SK-N-SH (cell line): Measurements from ENCODE around the gene IGSF5. TPM values are rescaled to one million over a fixed set of nuclear protein-coding genes. Genes with fewer than 3 reads are reported as not detected.

Source experiments
- CTCF ChIA-PET: fragments of 300-600, 350-600 bp; formaldehyde crosslinking; extraction: SDS; loops from one replicate; lab custom pipeline; 2021; lab: Yijun Ruan, JAX
- POLR2A ChIA-PET: fragments of 350-600 bp; sonication (Branson Sonifier 250); formaldehyde crosslinking; extraction: SDS; loops from one replicate; lab custom pipeline; 2020; ENCODE audit warnings: antibody characterized with exemption, inconsistent platforms; lab: Yijun Ruan, JAX
- DNase-seq: peaks from one replicate; pipeline ENCODE4 v3.0.0; 2012
- H2AFZ ChIP-seq: fragments of 200-600 bp; sonication (generic); 2 replicates; pipeline ENCODE4 v1.8.1; 2016; ENCODE audit warnings: antibody characterized with exemption, mild to moderate bottlenecking, low read depth
- H3F3A ChIP-seq: fragments of 200-600 bp; sonication (generic); replicated peaks from 2 replicates; pipeline ENCODE3; 2016; ENCODE audit warnings: antibody characterized with exemption, mild to moderate bottlenecking; ENCODE audit not compliant: insufficient read depth
- H3K27ac ChIP-seq, 2 experiments: fragments of 200-500 bp in 1 of 2; fragments of 200-600 bp in 1 of 2; sonication (Bioruptor generic) in 1 of 2; sonication (generic), shearing (Covaris generic) in 1 of 2; 2 replicates each; pipeline versions ENCODE4 v1.5.1 to v1.6.1; 2014 to 2016; ENCODE audit warnings: low read depth in 2 of 2, inconsistent platforms in 1 of 2, low read length in 1 of 2, mild to moderate bottlenecking in 1 of 2, mixed read lengths in 1 of 2
- H3K27me3 ChIP-seq: fragments of 200-600 bp; sonication (generic), shearing (Covaris generic); 2 replicates; pipeline ENCODE4 v1.6.1; 2016; ENCODE audit warnings: mixed run types; ENCODE audit not compliant: insufficient read depth
- H3K36me3 ChIP-seq, 2 experiments: fragments of 200-500 bp in 1 of 2; fragments of 200-600 bp in 1 of 2; sonication (Bioruptor generic) in 1 of 2; sonication (generic) in 1 of 2; replicated peaks in 1 of 2; 2 replicates each; pipeline versions ENCODE3 to v1.5.1; 2014 to 2016; ENCODE audit warnings: low read length in 1 of 2, mild to moderate bottlenecking in 1 of 2; ENCODE audit not compliant: insufficient read depth in 2 of 2, control insufficient read depth in 1 of 2
- H3K4me1 ChIP-seq, 2 experiments: fragments of 200-500 bp in 1 of 2; fragments of 200-600 bp in 1 of 2; sonication (Bioruptor generic) in 1 of 2; sonication (generic), shearing (Covaris generic) in 1 of 2; 2 replicates each; pipeline versions ENCODE4 v1.5.1 to v1.6.1; 2014 to 2016; ENCODE audit warnings: low read depth in 1 of 2, low read length in 1 of 2, mixed run types in 1 of 2; ENCODE audit not compliant: insufficient read depth in 2 of 2, control insufficient read depth in 1 of 2
- H3K4me2 ChIP-seq: fragments of 200-600 bp; sonication (generic), shearing (Covaris generic); 2 replicates; pipeline ENCODE4 v1.6.1; 2017; ENCODE audit warnings: mixed run types
- H3K4me3 ChIP-seq, 2 experiments: fragments of 200-500 bp in 1 of 2; fragments of 200-600 bp in 1 of 2; sonication (Bioruptor generic) in 1 of 2; sonication (generic), shearing (Covaris generic) in 1 of 2; 2 replicates each; pipeline versions ENCODE4 v1.5.1 to v1.8.1; 2014 to 2016; ENCODE audit warnings: low read depth in 2 of 2, inconsistent platforms in 1 of 2, low read length in 1 of 2, mild to moderate bottlenecking in 1 of 2, mixed read lengths in 1 of 2, moderate library complexity in 1 of 2
- H3K79me2 ChIP-seq: fragments of 200-600 bp; sonication (generic); 2 replicates; pipeline ENCODE4 v1.8.1; 2017; ENCODE audit warnings: mild to moderate bottlenecking; ENCODE audit not compliant: insufficient read depth
- H3K9ac ChIP-seq: fragments of 200-600 bp; sonication (generic); 2 replicates; pipeline ENCODE4 v1.6.1; 2017; ENCODE audit warnings: mixed run types
- H3K9me2 ChIP-seq: fragments of 200-600 bp; sonication (generic); 2 replicates; pipeline ENCODE4 v1.6.1; 2017; ENCODE audit warnings: mixed run types
- H3K9me3 ChIP-seq: fragments of 200-600 bp; sonication (generic); 2 replicates; pipeline ENCODE4 v1.6.1; 2017; ENCODE audit warnings: mixed run types, mild to moderate bottlenecking, moderate library complexity
- H4K20me1 ChIP-seq: fragments of 200-600 bp; sonication (generic); 2 replicates; pipeline ENCODE4 v1.6.1; 2017; ENCODE audit warnings: mild to moderate bottlenecking, mixed run types; ENCODE audit not compliant: insufficient read depth
- CHD2 ChIP-seq: fragments of 150-350 bp; IDR thresholded peaks from 2 replicates; pipeline ENCODE4 v1.6.1; 2018; ENCODE audit warnings: low read length; ENCODE audit not compliant: partially characterized antibody
- FOXJ3 ChIP-seq: sonication (generic); formaldehyde crosslinking; IDR thresholded peaks from 2 replicates; pipeline ENCODE4 v1.5.1; 2020; ENCODE audit warnings: mild to moderate bottlenecking, missing genetic modification reagents
- FOXM1 ChIP-seq: IDR thresholded peaks from 2 replicates; pipeline ENCODE4 v1.4.0; 2012; ENCODE audit warnings: low read depth, mild to moderate bottlenecking
- NFIC ChIP-seq: IDR thresholded peaks from 2 replicates; pipeline ENCODE4 v1.4.0; 2012; ENCODE audit warnings: borderline replicate concordance
- POLR2AphosphoS5 ChIP-seq: IDR thresholded peaks from 2 replicates; pipeline ENCODE4 v1.6.1; 2012; ENCODE audit warnings: low read depth, low read length
- RAD21 ChIP-seq: IDR thresholded peaks from 2 replicates; pipeline ENCODE4 v1.6.1; 2012; ENCODE audit warnings: mild to moderate bottlenecking, low read length
- RFX5 ChIP-seq: IDR thresholded peaks from 2 replicates; pipeline ENCODE4 v1.6.1; 2012; ENCODE audit warnings: mild to moderate bottlenecking, improper control_type of control experiment, low read length
- SMC3 ChIP-seq: IDR thresholded peaks from 2 replicates; pipeline ENCODE4 v1.6.1; 2012; ENCODE audit warnings: low read depth, low read length, improper control_type of control experiment
- TAF1 ChIP-seq: IDR thresholded peaks from 2 replicates; pipeline ENCODE4 v1.6.1; 2012; ENCODE audit warnings: low read depth, mild to moderate bottlenecking, low read length, moderate library complexity, borderline replicate concordance
- TEAD4 ChIP-seq: IDR thresholded peaks from 2 replicates; pipeline ENCODE4 v1.4.0; 2012; ENCODE audit warnings: mild to moderate bottlenecking, borderline replicate concordance; ENCODE audit not compliant: insufficient read depth
- YY1 ChIP-seq: IDR thresholded peaks from 2 replicates; pipeline ENCODE4 v1.4.0; 2012; ENCODE audit warnings: low read depth, mild to moderate bottlenecking
- WGBS: methylation state at CpG from one replicate; pipeline ENCODE4 v1.1.6; 2017; ENCODE audit warnings: low lambda C conversion rate; 5-methylcytosine and 5-hydroxymethylcytosine counted together
- polyA plus RNA-seq, 3 experiments: library from polyadenylated mRNA; depleted of rRNA; stranded (reverse); fragments of >200 nt; gene quantifications; 2 replicates each; pipeline ENCODE4 v1.2.3, GENCODE V29; 2012
- TF ChIP-seq, protein P1 (sequence below): IDR thresholded peaks from 2 replicates; pipeline ENCODE4 v1.4.0; 2012; ENCODE audit warnings: low read depth, borderline replicate concordance
- TF ChIP-seq, protein P2 (sequence below): fragments of 150-350 bp; IDR thresholded peaks from 2 replicates; pipeline ENCODE4 v1.6.1; 2016; ENCODE audit warnings: mild to moderate bottlenecking, low read depth, low read length

Gene IGSF5
- polyA plus RNA-seq, 1 of the 3 experiments (the other 2 are of a cell fraction): 0.08 TPM

- ChIA-PET POLR2A (interaction anchor here (0.5 kb wide), 1 partner anchor 110 kb away, joined by 3 read pairs; no protein-coding TSS in a partner anchor), CTCF (interaction anchor here (0.9 to 17.0 kb wide), 2 partner anchors 188 to 196 kb away, joined by 3 to 244 read pairs; no protein-coding TSS in a partner anchor)
These were observed 32.7 kb upstream of the IGSF5 start for GRCh38 chr21:39712273-39712672.

DNA sequence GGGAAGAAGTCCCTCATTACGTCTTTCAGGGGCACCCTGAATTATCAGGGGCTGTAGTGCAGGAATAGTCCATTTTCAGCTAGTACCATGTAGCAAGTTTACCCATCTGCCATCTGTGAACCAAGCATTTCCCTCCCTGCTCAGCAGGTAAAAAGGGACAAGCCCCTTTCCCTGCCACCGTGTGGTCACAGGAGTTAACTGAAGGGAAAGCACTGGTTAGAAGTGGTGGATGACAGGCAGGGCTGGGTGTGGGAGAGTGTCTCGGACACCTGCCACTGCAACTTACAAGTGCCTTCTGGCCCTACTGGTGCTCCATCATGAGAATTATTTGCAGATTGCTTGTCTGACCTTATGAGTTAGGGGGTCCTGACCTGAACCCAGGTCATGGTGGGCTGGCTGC, 32.0 kb upstream of the IGSF5 start:
- Histone ChIP-seq H2AFZ (no peak overlapping the region), H3K36me3 (no peaks in the 10 kb centered on the region), H3K9me2 (no peaks in the 10 kb centered on the region), H3K79me2 (no peaks in the 10 kb centered on the region), H3K27ac (no peak overlapping the region), H3K4me2 (no peak overlapping the region), H3K9ac (no peak overlapping the region), H3F3A (no peaks in the 10 kb centered on the region), H3K9me3 (no peaks in the 10 kb centered on the region), H3K4me1 (no peaks in the 10 kb centered on the region), H3K4me3 (no peak overlapping the region), H3K27me3 (no peaks in the 10 kb centered on the region), H4K20me1 (no peaks in the 10 kb centered on the region)
- no peak for DNase-seq
- ChIA-PET CTCF (interaction anchor here (0.9 to 17.0 kb wide), 2 partner anchors 111 to 197 kb away, joined by 3 to 244 read pairs; no protein-coding TSS in a partner anchor), POLR2A (interaction anchor here (0.5 kb wide), 1 partner anchor 111 kb away, joined by 3 read pairs; no protein-coding TSS in a partner anchor)
- WGBS: 35% methylated on average over 3 of the region's 3 CpGs
- no peak for TF ChIP-seq CHD2
- TF ChIP-seq NFIC: no peak
- TF ChIP-seq FOXM1: no peak
- TF ChIP-seq RAD21: no peak
- TF ChIP-seq, protein P1, sequence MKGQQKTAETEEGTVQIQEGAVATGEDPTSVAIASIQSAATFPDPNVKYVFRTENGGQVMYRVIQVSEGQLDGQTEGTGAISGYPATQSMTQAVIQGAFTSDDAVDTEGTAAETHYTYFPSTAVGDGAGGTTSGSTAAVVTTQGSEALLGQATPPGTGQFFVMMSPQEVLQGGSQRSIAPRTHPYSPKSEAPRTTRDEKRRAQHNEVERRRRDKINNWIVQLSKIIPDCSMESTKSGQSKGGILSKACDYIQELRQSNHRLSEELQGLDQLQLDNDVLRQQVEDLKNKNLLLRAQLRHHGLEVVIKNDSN: no peak
- no peak for TF ChIP-seq TEAD4
- TF ChIP-seq RFX5: no peak
- no peak for TF ChIP-seq POLR2AphosphoS5
- TF ChIP-seq SMC3: no peak
- TF ChIP-seq YY1: no peak

More at GRCh38 chr21:39712273-39712672, 32.7 kb upstream of the IGSF5 start:
- H3K9ac ChIP-seq: no peak overlapping the region
- H3F3A ChIP-seq: no peaks in the 10 kb centered on the region
- no peak for DNase-seq
- H3K4me2 ChIP-seq: no peak overlapping the region
- H3K9me3 ChIP-seq: no peaks in the 10 kb centered on the region
- no peaks in the 10 kb centered on the region for H3K9me2 ChIP-seq
- H2AFZ ChIP-seq: no peak overlapping the region
- no peaks in the 10 kb centered on the region for H3K4me1 ChIP-seq
- H3K79me2 ChIP-seq: no peaks in the 10 kb centered on the region
- H3K27me3 ChIP-seq: no peaks in the 10 kb centered on the region
- H3K27ac ChIP-seq: no peak overlapping the region
- H3K36me3 ChIP-seq: no peaks in the 10 kb centered on the region
- WGBS: 62% methylated on average over 7 of the region's 7 CpGs
- no peaks in the 10 kb centered on the region for H4K20me1 ChIP-seq
- H3K4me3 ChIP-seq: no peak overlapping the region
- TF ChIP-seq, protein P1: no peak
- TF ChIP-seq TAF1: no peak
- no peak for TF ChIP-seq YY1
- TF ChIP-seq, protein P2, sequence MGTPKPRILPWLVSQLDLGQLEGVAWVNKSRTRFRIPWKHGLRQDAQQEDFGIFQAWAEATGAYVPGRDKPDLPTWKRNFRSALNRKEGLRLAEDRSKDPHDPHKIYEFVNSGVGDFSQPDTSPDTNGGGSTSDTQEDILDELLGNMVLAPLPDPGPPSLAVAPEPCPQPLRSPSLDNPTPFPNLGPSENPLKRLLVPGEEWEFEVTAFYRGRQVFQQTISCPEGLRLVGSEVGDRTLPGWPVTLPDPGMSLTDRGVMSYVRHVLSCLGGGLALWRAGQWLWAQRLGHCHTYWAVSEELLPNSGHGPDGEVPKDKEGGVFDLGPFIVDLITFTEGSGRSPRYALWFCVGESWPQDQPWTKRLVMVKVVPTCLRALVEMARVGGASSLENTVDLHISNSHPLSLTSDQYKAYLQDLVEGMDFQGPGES: no peak
- no peak for TF ChIP-seq FOXJ3 (CRISPR knock-in tag)
